ENCODE results near the gene KRT8.
"Not testable (repeated sequence)": the region's sequence is repeated elsewhere in the genome, so short reads cannot be mapped to it uniquely, and the experiment has no call there.

The KRT8 gene

GRCh38 chr12:52890417-52890816 lies 14.5 kb downstream of the KRT8 start:
- POLR2A ChIA-PET: no interaction called here
- no peak for TF ChIP-seq CTCF (IDR thresholded peaks at IDR 0.05; ENCODE audit: control extremely low read depth, extremely low read depth, low read depth, missing control alignments)
- DNase-seq (ENCODE audit: extremely low spot score): no peak
- CTCF ChIA-PET: interaction anchor here (3.7 kb wide), 1 partner anchor 91 kb away, joined by 25 read pairs; no protein-coding TSS in a partner anchor

GRCh38 chr12:52884526-52885293 lies 20.2 kb downstream of the KRT8 start:
- ChIA-PET CTCF (interaction anchor here (0.6 to 12.3 kb wide), 62 partner anchors 11 to 923 kb away, joined by 3 to 435 read pairs (median 4); partner anchors contain the start of genes EIF4B, KRT4 and KRT8), POLR2A (no interaction called here)
- peak; percentile 83 for DNase-seq (ENCODE audit: extremely low spot score)
- TF ChIP-seq CTCF (IDR thresholded peaks at IDR 0.05; ENCODE audit: control extremely low read depth, extremely low read depth, low read depth, missing control alignments): peak; percentile 82

- POLR2A ChIA-PET; DNase-seq (ENCODE audit: extremely low spot score): not testable (repeated sequence)
- CTCF ChIA-PET: interaction anchor here (0.7 to 12.3 kb wide), 21 partner anchors 8 to 730 kb away, joined by 3 to 435 read pairs (median 4); no protein-coding TSS in a partner anchor
Measured at GRCh38 chr12:52880499-52880898, 24.4 kb downstream of the KRT8 start.

- peak; percentile 64 for DNase-seq (ENCODE audit: extremely low spot score)
- CTCF ChIA-PET: interaction anchor here (0.7 to 12.3 kb wide), 35 partner anchors 9 to 731 kb away, joined by 3 to 435 read pairs (median 3); partner anchors contain the start of gene KRT84
- TF ChIP-seq CTCF (IDR thresholded peaks at IDR 0.05; ENCODE audit: control extremely low read depth, extremely low read depth, low read depth, missing control alignments): peak; percentile 73
- POLR2A ChIA-PET: no interaction called here
Measured at GRCh38 chr12:52879394-52880351, 25.2 kb downstream of the KRT8 start.

GRCh38 chr12:52878507-52879393 lies 26.1 kb downstream of the KRT8 start:
- DNase-seq (ENCODE audit: extremely low spot score): no peak
- POLR2A ChIA-PET: no interaction called here
- TF ChIP-seq CTCF (IDR thresholded peaks at IDR 0.05; ENCODE audit: control extremely low read depth, extremely low read depth, low read depth, missing control alignments): no peak

GRCh38 chr12:52877242-52877641 lies 27.6 kb downstream of the KRT8 start:
- TF ChIP-seq CTCF (IDR thresholded peaks at IDR 0.05; ENCODE audit: control extremely low read depth, extremely low read depth, low read depth, missing control alignments): no peak
- CTCF ChIA-PET: interaction anchor here (1.2 to 12.3 kb wide), 9 partner anchors 8 to 721 kb away, joined by 3 to 435 read pairs (median 5); no protein-coding TSS in a partner anchor
- DNase-seq (ENCODE audit: extremely low spot score): no peak
- POLR2A ChIA-PET: no interaction called here

More at GRCh38 chr12:52878507-52879393, 26.1 kb downstream of the KRT8 start:
- CTCF ChIA-PET: interaction anchor here (0.7 to 12.3 kb wide), 27 partner anchors 9 to 724 kb away, joined by 3 to 435 read pairs (median 4); no protein-coding TSS in a partner anchor

All from GM10248 (cell line).